Femur (tissue), 1 donor: ENCODE measurements around the gene DYNC1I2.
"Not testable (repeated sequence)": the region's sequence is repeated elsewhere in the genome, so short reads cannot be mapped to it uniquely, and the experiment has no call there.

Source experiments
- DNase-seq: peaks from one replicate; pipeline ENCODE4 v3.0.0-alpha.2; 2017

DYNC1I2 gene

GRCh38 chr2:171718720-171719119 is 31.5 kb downstream of the DYNC1I2 start:
- no peak for DNase-seq

GRCh38 chr2:171719660-171720059 is 32.4 kb downstream of the DYNC1I2 start:
- no peak for DNase-seq

DNA sequence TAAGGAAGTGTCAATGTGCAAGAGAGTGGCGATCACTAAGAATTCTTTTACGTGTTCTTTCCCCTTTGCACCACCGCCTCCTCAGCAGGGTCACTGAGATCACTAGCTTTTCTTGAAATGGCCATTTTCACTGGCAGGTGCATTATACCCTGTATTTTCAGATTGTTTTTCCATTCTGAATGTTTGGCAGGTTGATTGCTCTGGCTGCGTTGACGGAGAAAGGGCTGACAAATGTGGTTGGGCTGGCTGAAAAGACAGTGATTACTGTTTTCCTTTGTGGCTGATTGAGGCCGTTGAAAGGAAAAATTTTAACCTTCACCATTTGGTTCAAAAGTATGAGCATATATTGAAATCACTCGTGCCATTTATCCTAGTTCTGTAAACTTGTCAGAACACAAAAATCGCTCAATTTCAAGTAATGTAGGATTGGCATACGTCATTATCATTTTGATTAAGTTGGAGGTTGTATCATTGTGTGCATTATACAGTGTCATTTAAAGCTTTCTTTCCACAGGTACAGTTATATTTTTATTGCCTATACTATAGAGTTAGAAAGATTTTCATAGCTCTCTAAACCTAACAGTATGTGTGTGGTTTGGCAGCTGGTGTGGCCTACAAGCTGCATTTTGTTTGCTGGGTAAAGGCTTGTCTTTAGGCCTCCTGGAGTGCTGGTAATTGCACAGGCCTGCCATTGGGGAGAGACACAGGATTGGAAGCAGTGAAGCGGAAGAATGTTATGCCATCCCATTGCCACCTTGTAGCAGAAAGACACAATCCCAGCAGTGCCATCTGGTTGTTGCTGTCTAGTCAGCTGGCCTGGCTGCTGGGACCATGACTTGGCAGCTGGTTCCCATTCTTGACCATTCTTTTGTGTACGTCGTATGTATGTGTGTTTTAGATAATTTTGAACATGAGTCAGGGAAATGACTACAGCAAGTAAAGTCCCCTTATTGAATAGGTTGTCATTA is 36.7 kb downstream of the DYNC1I2 start:
- peak; percentile 30 for DNase-seq

DNA sequence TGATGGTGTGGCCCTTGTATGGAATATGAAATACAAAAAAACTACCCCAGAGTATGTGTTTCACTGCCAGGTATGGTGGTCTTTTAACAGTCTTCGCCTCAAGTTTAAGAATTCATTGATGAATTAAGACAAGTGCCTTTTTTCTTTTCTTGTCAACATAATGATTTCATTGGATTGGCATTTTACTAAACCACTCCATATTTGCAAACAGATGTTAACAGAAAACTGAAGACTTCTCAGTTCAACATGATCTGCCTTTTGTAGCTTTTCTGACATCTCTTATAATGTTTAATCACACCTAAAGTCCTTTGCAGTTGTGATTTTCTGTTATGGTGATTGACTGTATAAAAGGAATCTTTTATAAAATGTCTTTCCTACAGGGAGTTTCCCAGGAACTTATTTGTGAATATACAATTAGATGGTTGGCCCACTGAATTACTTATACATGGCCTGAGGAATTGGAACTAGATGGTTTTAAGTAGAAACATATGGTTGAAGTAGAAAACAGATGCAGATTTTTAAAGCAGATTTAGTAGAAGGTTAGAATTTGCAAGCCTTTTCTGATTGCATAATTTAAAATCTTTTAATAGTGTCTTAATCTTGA is 39.7 kb downstream of the DYNC1I2 start:
- no peak for DNase-seq

DNA sequence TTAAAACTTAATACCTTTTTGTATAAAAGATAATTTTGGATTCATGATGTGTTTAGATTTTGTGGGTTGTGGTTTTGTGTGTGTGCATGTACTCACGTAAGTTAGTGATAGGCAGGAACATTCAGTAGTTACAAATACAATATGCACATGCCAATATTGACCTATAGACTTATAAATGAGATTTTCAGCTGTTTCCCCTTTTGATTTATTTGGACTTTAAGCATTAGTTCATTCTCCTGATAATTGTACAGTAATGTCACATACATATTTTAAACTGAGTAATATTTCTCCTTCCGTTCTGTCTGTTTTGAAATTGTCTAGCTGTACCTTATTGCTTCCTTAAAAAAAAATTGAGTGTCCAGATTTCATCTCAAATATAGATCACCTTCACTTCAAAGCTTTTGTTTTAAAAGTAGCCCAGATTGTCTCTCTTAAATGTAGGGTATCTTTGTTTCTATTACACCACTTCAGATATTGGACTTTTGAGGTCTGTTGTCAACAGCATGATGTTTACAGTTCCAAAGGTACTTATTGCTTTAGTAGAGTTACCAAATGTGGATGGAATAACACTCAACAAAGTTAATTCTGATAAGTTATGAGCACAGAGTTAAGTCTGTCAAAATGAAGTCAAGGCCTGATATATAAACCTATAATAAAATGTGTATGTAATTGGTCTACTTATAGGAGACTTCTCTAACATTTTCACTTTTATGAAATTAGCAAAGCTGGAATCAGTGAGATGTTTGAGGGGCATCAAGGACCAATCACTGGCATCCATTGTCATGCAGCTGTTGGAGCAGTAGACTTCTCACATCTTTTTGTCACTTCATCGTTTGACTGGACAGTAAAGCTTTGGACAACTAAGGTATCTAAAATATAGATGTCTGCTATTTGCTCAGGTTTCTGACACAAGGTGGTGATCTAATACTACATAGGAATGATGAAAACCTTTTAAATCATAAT is 42.0 kb downstream of the DYNC1I2 start:
- no peak for DNase-seq

DNA sequence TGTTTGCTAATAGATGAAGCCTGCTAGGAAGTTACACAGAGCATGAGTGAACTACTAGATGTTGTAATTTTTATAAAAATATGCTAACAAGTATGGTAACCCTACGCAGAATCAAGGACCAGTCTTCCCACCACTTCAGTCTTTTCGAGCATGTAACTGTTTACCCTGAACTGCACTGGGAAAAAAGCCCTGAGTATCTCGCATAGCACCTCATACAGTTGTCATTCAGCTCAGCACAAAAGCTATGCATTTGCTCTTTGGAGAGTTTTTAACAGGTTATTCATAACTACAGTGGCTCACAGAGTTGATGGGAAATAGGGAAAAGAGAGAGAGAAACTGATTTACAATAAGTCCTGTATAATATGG is 42.7 kb downstream of the DYNC1I2 start:
- no peak for DNase-seq

DNA sequence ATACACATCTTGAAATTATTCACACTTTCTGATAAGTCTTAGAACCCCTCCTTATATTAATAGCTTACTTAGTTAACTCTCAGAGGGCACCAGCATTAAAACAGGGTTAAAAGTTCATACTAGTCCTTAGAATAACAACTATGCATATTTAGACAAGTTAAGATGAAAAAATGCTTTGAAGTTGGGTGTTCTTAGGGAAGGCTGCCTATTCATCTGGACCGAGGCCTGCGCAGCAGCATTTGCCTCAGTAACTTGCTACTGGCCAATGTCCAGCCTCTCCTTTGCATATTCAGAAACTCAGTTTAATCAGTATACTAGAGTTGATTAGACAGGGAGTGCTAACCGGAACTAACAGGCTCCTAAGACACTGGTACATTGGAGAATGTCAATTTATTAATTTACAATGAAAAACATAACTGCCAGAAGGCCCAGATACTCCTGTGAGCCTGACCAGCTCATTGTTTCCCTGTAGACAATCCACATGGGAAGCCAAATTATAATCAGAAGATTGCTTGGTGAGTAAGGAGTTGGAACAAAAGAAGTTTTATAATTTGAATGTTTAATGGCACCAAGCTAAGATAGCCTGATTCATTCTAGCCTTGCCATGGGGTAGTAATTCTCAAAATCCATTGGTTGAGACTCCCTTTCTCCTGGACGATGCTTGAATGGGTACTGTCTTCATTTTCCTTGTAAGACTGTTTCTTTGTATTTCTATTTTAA is 48.9 kb downstream of the DYNC1I2 start:
- no peak for DNase-seq

GRCh38 chr2:171741189-171741588 is 53.9 kb downstream of the DYNC1I2 start:
- no peak for DNase-seq

DNA sequence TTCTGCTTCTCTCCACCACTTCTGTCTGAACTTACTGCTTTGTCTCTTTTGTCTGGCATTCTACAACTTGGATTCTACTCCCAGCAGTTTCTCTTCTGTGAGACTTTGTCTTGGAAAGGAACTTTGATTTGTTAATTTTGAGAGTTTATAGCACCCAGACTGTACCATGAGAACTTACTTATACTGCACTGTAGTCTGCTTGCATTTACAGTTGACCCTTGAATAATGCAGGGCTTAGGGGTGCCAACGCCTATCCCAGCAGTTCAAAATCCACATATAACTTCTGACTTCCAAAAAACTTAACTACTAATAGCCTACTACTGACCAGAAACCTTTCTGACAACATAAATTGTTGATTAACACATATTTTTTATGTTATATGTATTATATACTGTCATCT is 55.5 kb downstream of the DYNC1I2 start:
- DNase-seq, result no peak

GRCh38 chr2:171745141-171745540 is 57.9 kb downstream of the DYNC1I2 start:
- DNase-seq, result no peak

- no peak for DNase-seq
Measured at GRCh38 chr2:171745806-171746205, 58.5 kb downstream of the DYNC1I2 start.

DNA sequence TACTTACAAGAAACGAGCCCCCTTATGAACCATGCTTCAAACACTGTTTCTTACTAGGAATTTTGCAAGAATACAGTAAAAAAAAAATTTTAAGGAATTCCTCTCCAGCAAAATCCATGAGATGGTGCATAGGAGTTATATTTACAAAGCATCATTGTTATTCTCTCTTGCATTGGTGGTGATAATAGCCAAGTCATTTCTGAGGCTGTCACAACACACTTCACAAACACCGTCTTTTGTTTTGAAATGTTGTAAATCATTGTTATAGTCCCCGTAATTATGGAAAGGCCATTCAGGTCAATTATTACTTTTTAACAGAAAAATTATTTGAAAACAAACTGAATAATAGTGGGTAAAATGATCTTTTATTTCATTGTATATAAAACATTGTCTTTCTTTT is 60.1 kb downstream of the DYNC1I2 start:
- no peak for DNase-seq

- DNase-seq, result no peak
Measured at GRCh38 chr2:171754254-171754939, 67.1 kb downstream of the DYNC1I2 start.

DNA sequence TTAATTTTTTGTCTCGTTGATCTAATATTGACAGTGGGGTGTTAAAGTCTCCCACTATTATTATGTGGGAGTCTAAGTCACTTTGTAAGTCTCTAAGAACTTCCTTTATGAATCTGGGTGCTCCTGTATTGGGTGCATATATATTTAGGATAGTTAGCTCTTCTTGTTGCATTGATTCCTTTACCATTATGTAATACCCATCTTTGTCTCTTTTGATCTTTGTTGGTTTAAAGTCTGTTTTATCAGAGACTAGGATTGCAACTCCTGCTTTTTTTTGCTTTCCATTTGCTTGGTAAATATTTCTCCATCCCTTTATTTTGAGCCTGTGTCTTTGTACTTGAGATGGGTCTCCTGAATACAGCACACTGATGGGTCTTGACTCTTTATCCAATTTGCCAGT is 71.5 kb downstream of the DYNC1I2 start:
- DNase-seq, result not testable (repeated sequence)

GRCh38 chr2:171761176-171761575 is 73.9 kb downstream of the DYNC1I2 start:
- DNase-seq, result not testable (repeated sequence)

DNA sequence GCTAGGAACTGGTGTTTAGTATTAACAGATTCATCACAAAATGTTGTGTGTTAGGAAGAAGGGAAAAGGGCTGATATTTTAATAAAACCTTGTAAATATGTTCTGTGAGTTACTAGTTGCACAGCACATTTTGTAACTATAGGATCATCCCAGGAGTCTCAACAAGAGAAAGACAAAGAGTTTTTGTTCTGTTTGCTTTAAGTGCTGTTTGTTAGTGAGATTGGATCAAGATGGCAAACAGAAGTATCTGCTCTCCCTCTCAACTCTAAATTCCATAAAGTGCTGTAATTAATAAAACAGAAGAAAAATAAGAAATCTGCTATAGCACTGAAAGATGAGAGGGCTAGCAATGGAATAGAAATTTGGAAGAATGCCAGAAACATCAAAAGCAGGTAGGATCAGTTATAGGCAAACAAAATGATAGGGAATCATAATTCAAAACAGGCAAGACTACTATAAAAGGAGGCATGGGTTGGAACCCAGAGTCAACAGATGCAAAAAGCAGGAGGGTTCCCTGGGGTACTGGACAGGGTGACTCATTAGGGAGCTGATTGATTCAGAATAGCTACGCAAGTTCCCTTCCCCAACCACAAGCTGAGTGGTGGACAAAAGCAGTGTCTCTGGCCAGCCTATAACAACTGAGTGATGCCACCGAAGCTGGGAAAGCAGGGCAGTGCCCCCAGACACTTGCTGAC is 75.8 kb downstream of the DYNC1I2 start:
- no peak for DNase-seq

GRCh38 chr2:171763602-171764001 is 76.3 kb downstream of the DYNC1I2 start:
- DNase-seq, result no peak

DNA sequence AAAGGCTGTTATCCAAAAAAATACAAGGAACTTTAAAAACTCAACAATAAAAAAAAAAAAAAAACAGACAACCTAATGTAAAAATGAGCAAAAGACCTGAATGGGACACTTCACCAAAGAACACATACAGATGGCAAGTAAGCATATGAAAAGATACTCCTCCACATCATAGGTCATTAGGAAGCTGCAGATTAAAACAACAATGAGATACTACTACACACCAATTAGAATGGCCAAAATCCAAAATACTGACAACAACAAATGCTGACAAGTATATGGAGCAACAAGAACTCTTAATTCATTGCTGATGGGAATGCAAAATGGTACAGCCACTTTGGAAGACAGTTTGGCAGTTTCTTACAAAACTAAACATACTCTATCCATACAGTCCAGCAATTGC is 84.2 kb downstream of the DYNC1I2 start:
- no peak for DNase-seq

- no peak for DNase-seq
Measured at GRCh38 chr2:171772373-171772772, 85.1 kb downstream of the DYNC1I2 start.

DNA sequence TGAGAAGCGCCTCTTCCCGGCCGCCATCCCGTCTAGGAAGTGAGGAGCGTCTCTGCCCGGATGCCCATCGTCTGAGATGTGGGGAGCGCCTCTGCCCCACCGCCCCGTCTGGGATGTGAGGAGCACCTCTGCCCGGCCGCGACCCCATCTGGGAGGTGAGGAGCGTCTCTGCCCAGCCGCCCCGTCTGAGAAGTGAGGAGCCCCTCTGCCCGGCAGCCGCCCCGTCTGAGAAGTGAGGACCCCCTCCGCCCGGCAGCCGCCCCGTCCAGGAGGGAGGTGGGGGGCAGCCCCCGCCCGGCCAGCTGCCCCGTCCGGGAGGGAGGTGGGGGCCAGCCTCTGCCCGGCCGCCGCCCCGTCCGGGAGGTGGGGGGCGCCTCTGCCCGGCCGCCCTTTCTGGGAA is 87.3 kb downstream of the DYNC1I2 start:
- not testable (repeated sequence) for DNase-seq

DNA sequence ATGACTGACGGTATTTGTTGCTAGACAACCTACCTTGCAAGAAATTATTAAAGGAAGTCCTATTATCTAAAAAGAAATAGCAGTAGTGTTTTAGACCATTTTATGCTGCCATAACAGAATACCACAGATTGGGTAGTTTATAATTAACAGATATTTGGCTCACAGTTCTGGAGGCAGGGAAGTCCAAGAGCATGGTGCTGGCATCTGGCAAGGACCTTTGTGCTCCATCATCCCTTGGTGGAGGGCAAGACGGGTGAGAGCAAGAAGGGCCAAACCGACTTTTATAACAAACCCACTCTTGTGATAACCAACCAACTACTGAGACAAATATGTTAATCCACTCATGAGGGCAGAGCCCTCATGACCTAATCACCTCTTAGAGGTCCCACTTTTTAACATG is 91.2 kb downstream of the DYNC1I2 start:
- DNase-seq, result no peak
